Stomach (tissue), 4 donors: ENCODE data around the gene DNAH6.
"Not testable (repeated sequence)": the region's sequence is repeated elsewhere in the genome, so short reads cannot be mapped to it uniquely, and the experiment has no call there.

Source experiments
- CTCF ChIP-seq, 7 experiments: fragments of 450-650 bp in 4 of 7; fragments of 200-600 bp in 3 of 7; sonication (generic) in 3 of 7; IDR thresholded peaks; one replicate each; pipeline ENCODE4 v1.5.1; 2016 to 2019; ENCODE audit warnings: antibody characterized with exemption in 7 of 7, control low read depth in 2 of 7, mild to moderate bottlenecking in 1 of 7
- EP300 ChIP-seq: sonication (generic); formaldehyde crosslinking; IDR thresholded peaks from one replicate; pipeline ENCODE4 v1.6.1; 2017; ENCODE audit warnings: antibody characterized with exemption
- POLR2A ChIP-seq, 4 donors: fragments of 450-650 bp; IDR thresholded peaks; one replicate each; pipeline ENCODE4 v1.6.1; 2016; ENCODE audit warnings: antibody characterized with exemption in 4 of 4, control low read depth in 2 of 4, mild to moderate bottlenecking in 1 of 4, moderate library complexity in 1 of 4
- POLR2AphosphoS5 ChIP-seq, 3 donors: sonication (generic); formaldehyde crosslinking; IDR thresholded peaks; one replicate each; pipeline ENCODE4 v1.6.1; 2016; ENCODE audit warnings: antibody characterized with exemption in 3 of 3

GRCh38 chr2:84472423-84472822 is 43.9 kb upstream of the DNAH6 start:
- not testable (repeated sequence) for TF ChIP-seq CTCF (IDR thresholded peaks at IDR 0.05); POLR2A (IDR thresholded peaks at IDR 0.05); POLR2AphosphoS5 (IDR thresholded peaks at IDR 0.05); EP300
